Measurements from ENCODE around the gene MSI2.

MSI2 gene

DNA sequence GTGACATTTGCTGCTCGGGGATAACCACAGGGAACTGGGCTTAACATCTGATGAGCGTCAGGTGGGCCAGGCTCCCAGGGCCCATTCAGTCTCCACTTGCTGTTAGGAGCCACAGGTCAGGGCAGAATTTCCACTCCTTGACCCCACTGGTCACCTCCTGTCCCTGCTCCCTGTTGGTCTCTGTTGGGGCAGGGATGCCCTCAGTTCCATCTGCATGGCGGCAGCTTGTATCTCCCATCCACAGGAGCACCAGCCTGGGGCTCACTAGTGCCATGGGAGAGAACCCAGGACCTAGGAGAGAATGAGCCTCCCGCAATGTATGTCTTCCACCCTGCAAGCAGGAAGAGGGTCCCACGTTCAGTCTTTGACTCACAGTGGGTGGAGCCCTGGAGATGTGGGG lies 276.6 kb downstream of the MSI2 start:
- Histone ChIP-seq H3K9me3 (ENCODE audit: control insufficient read depth, insufficient read depth, low read length) (no peaks in the 10 kb centered on the region), H3K4me1 (ENCODE audit: control insufficient read depth, insufficient read depth, low read length) (peaks cover 5% of the 10 kb centered on the region), H3K36me3 (ENCODE audit: control insufficient read depth, insufficient read depth, low read length) (no peaks in the 10 kb centered on the region; the same call in 1 of the 2 replicates), H3K4me3 (ENCODE audit: low read length) (no peak overlapping the region), H3K27me3 (ENCODE audit: control insufficient read depth, insufficient read depth, low read length) (no peaks in the 10 kb centered on the region), H3K27ac (ENCODE audit: low read length) (no peak overlapping the region)
- no peak for DNase-seq (ENCODE audit: low read depth, low spot score)
- no CpG with 5 or more reads among the region's 5 CpGs for WGBS (ENCODE audit: insufficient coverage, insufficient read length)

DNA sequence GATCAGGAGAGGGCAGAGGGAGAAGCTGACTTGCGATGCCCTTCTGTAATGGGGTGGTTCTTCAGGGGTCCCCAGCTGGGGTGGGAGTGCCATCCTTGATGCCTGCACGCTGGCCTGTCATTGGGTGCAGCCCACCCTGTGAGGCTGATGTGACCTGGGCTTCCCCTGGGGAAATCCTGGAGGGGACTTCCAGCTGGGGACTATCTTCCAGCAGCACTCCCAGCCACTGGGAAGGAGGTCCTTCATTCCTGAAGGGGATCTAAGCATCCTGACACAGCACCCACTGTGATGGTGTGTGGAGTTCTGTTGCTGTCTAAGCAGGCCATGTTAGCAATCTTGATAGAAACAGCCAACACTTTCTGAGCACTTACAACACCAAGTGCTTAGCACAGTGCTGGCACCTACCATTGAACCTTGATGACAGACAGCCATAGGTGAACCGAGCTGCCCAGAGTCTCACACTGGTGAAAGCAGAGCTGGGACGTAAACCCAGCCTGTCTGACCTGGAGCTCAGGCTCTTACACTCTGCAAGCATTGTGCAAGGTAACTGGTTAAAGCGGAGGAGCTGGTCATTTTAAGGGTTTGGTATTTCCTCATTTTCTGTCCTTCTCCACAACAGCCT lies 277.5 kb downstream of the MSI2 start:
- Histone ChIP-seq H3K9me3 (ENCODE audit: control insufficient read depth, insufficient read depth, low read length) (no peaks in the 10 kb centered on the region), H3K4me1 (ENCODE audit: control insufficient read depth, insufficient read depth, low read length) (peaks cover 6% of the 10 kb centered on the region), H3K36me3 (ENCODE audit: control insufficient read depth, insufficient read depth, low read length) (no peaks in the 10 kb centered on the region; the same call in 1 of the 2 replicates), H3K27me3 (ENCODE audit: control insufficient read depth, insufficient read depth, low read length) (no peaks in the 10 kb centered on the region), H3K27ac (ENCODE audit: low read length) (no peak overlapping the region), H3K4me3 (ENCODE audit: low read length) (no peak overlapping the region)
- no CpG with 5 or more reads among the region's 5 CpGs for WGBS (ENCODE audit: insufficient coverage, insufficient read length)
- DNase-seq (ENCODE audit: low read depth, low spot score) = no peak

DNA sequence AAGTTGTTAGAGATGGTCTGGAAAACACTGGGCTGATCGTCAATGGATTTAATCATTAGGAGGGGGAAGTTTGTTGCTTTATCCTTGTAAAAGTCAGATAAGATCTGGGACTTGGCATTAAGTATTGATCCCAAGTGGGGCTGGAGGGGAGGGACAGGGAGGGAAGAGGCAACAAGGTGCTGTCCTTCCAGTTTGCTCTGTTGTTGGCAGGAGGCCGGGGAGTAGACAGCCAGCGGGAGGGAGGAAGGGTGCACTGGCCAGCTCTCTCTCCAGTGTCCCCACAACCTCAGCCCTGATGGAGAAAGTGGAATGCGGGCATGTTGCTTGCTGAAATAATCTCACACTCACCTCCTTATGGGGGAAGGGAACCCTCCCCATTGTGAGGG lies 278.5 kb downstream of the MSI2 start:
- Histone ChIP-seq H3K4me3 (ENCODE audit: low read length) (no peak overlapping the region), H3K27me3 (ENCODE audit: control insufficient read depth, insufficient read depth, low read length) (no peaks in the 10 kb centered on the region), H3K9me3 (ENCODE audit: control insufficient read depth, insufficient read depth, low read length) (no peaks in the 10 kb centered on the region; the same call in 1 of the 2 replicates), H3K27ac (ENCODE audit: low read length) (no peak overlapping the region), H3K4me1 (ENCODE audit: control insufficient read depth, insufficient read depth, low read length) (peaks cover 5% of the 10 kb centered on the region), H3K36me3 (ENCODE audit: control insufficient read depth, insufficient read depth, low read length) (no peaks in the 10 kb centered on the region; the same call in 1 of the 2 replicates)
- no peak for DNase-seq (ENCODE audit: low read depth, low spot score)
- WGBS (ENCODE audit: insufficient coverage, insufficient read length) = no CpG with 5 or more reads among the region's 4 CpGs

DNA sequence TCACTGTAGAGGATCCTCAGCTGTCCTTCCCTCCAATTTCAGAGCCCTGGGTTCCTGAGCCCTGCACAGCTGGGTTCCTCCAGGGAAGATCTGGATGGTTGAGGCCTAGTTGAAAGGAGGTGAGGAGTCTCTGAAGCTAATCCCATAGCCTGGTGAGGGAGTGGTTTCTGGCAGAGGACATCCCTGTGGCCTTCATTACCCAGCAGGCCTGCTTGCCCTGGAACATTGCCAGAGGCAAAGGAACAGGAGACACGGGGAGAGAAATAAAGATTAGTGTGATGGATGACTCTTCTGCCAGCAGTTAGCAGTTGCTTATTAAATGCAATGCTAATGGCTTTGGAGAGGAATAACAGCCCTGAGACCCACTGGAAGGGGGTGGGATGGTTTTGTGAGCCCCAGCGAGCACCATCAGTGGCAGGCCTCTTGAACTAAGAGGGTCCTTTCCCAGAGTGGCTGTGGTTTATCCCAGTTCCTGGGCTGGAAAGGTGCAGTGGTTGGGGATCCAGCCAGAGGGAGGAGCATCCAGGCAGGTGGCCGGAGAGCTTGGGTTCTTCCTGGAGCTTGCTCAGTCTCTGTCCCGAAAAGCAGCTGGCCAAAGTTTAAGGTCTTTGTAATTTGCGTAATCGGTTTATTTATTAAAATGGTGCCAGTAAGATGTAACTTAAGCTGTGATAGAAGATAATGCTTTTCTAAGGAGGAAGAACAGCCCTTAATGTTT lies 279.1 kb downstream of the MSI2 start:
- 100% methylated on average over 1 of the region's 6 CpGs for WGBS (ENCODE audit: insufficient coverage, insufficient read length)
- Histone ChIP-seq H3K36me3 (ENCODE audit: control insufficient read depth, insufficient read depth, low read length) (no peaks in the 10 kb centered on the region; the same call in 1 of the 2 replicates), H3K4me1 (ENCODE audit: control insufficient read depth, insufficient read depth, low read length) (peaks cover 5% of the 10 kb centered on the region), H3K27me3 (ENCODE audit: control insufficient read depth, insufficient read depth, low read length) (no peaks in the 10 kb centered on the region), H3K4me3 (ENCODE audit: low read length) (no peak overlapping the region), H3K9me3 (ENCODE audit: control insufficient read depth, insufficient read depth, low read length) (no peaks in the 10 kb centered on the region; the same call in 1 of the 2 replicates), H3K27ac (ENCODE audit: low read length) (no peak overlapping the region)
- DNase-seq (ENCODE audit: low read depth, low spot score) = no peak

DNA sequence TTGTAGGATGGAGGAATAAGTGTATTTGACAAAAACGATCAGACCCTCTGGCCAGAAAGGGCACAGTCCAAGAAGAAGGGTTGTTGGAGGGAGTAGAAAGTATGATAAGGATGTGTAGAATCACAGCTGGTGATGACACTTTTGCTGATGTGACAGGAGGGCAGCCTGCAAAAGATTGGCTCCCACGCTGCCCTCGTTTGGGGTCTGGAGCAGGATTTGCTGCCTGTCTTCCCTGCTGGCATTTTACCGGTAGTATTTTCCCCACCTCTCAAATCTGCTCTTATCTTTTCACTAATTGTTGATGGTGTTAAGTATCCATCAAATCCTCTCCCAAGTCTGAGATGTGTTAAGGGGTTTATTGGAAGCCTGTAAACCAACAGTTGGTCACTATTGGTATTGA lies 280.0 kb downstream of the MSI2 start:
- H3K4me3 ChIP-seq (ENCODE audit: low read length) = no peak overlapping the region
- peaks cover 3% of the 10 kb centered on the region for H3K4me1 ChIP-seq (ENCODE audit: control insufficient read depth, insufficient read depth, low read length)
- no peaks in the 10 kb centered on the region; the same call in 1 of the 2 replicates for H3K36me3 ChIP-seq (ENCODE audit: control insufficient read depth, insufficient read depth, low read length)
- H3K27me3 ChIP-seq (ENCODE audit: control insufficient read depth, insufficient read depth, low read length) = no peaks in the 10 kb centered on the region
- H3K9me3 ChIP-seq (ENCODE audit: control insufficient read depth, insufficient read depth, low read length) = no peaks in the 10 kb centered on the region; the same call in 1 of the 2 replicates
- no CpG with 5 or more reads among the region's 4 CpGs for WGBS (ENCODE audit: insufficient coverage, insufficient read length)
- DNase-seq (ENCODE audit: low read depth, low spot score) = no peak
- H3K27ac ChIP-seq (ENCODE audit: low read length) = no peak overlapping the region

DNA sequence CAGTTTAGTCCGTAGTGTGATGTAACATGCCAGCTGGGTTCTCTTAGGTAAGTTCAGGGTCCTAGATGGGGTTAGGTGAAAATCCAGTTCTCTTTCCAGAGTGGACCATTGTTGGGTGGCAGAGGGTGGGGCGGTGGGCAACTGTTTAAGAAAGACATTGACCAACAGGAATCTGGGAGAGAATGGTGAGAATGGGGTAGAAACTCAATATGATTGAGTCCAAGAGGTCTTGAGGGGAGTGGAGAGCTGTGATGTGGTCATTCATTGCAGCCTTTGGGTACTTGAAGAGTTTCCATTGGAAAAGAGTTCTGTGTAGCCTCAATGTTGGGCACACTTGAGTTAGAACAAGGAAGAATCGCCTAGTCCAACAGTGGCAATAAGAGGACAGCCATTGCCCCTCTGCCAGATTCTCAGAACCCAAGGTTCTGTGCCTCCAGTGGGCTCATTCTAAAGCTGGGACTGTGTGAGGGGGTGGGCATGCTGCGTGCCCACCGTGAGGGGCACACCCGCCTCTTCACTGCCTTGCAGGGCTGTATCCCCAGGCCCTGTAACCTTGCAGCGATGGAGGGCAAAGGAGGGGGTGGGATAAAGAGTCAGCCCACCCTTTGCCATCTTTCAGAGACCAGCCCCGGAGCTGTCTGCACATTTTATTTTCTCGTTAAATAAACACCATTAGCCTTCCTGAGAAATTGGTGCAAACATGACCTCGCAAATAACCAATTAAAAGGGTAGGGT lies 280.6 kb downstream of the MSI2 start:
- Histone ChIP-seq H3K9me3 (ENCODE audit: control insufficient read depth, insufficient read depth, low read length) (no peaks in the 10 kb centered on the region; the same call in 1 of the 2 replicates), H3K36me3 (ENCODE audit: control insufficient read depth, insufficient read depth, low read length) (no peaks in the 10 kb centered on the region; the same call in 1 of the 2 replicates), H3K4me3 (ENCODE audit: low read length) (no peak overlapping the region), H3K4me1 (ENCODE audit: control insufficient read depth, insufficient read depth, low read length) (peaks cover 3% of the 10 kb centered on the region), H3K27ac (ENCODE audit: low read length) (no peak overlapping the region), H3K27me3 (ENCODE audit: control insufficient read depth, insufficient read depth, low read length) (no peaks in the 10 kb centered on the region)
- WGBS (ENCODE audit: insufficient coverage, insufficient read length) = no CpG with 5 or more reads among the region's 10 CpGs
- no peak for DNase-seq (ENCODE audit: low read depth, low spot score)

DNA sequence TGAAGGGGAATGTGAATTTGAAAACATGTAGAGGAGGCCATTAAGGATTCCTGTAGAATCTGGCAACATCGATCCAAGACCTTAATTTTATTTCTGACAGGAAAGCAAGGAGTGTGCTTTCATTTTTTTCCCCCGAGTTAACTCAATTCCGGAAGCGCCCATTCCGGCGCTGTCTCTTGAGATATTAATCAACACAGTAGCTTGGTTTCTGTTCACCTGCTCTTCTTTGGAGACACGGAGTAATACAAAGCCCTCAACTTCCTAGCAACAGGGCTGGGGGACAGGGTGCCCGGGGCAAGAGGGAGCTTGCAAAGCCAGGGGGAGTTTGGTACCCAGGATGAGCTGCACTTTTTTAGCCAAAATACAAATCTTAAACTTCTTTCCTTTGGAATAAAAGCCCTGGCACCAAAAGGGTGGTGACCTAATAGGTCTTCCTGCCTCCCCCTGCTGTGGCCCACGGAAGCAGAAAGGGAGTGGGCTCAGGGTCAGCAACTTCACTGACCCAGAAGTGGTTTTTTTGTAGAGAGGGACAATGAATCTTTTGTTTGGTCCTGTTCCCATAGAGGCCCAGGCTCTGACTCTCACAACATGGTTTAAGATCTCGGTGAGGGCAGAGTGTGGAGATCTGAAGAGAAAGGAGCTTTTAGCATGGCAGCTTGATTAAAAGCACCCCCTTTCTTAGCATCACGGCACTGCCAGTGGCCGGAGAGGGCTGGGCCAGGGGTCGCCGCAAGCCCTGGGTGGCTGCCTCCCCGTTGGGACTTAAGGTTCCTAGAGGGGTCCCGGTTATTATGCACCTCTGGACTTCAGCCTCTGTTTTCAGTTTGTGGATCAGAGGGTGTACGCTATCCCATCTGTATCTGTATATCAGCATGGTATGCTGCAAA lies 281.4 kb downstream of the MSI2 start:
- no peaks in the 10 kb centered on the region for H3K27me3 ChIP-seq (ENCODE audit: control insufficient read depth, insufficient read depth, low read length)
- H3K27ac ChIP-seq (ENCODE audit: low read length) = no peak overlapping the region
- H3K4me3 ChIP-seq (ENCODE audit: low read length) = no peak overlapping the region
- no CpG with 5 or more reads among the region's 17 CpGs for WGBS (ENCODE audit: insufficient coverage, insufficient read length)
- H3K9me3 ChIP-seq (ENCODE audit: control insufficient read depth, insufficient read depth, low read length) = no peaks in the 10 kb centered on the region; the same call in 1 of the 2 replicates
- no peaks in the 10 kb centered on the region for H3K36me3 ChIP-seq (ENCODE audit: control insufficient read depth, insufficient read depth, low read length)
- no peak for DNase-seq (ENCODE audit: low read depth, low spot score)
- H3K4me1 ChIP-seq (ENCODE audit: control insufficient read depth, insufficient read depth, low read length) = peaks cover 3% of the 10 kb centered on the region

DNA sequence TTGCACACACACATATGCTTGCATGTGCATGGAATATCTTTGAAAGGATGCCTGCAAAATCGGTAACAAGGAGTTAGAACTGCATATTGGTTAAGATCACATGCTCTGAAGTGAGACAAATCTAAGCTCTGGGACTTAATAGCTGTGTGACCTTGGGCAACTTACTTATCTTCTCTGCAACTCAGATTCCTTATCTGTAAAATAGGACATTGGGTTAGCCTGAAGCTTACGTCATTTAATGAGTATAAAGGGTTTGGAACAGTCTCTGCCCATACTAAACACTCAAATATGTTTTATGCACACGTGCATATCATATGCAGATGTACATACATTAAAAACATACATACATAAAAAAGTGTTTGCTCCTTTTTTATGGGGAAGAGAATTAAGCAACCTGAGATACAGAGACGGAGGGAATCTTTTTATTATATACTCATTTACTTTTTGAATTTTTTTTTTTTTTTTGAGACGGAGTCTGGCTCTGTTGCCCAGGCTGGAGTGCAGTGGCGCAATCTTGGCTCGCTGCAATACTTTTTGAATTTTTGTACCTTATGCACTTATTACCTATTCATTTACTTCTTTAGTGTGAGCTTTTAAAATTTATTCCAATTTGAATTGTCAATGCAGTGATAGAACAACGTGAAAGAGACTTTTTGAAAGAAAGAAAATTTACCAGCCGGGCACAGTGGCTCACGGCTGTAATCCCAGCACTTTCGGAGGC lies 282.6 kb downstream of the MSI2 start:
- no peaks in the 10 kb centered on the region for H3K27me3 ChIP-seq (ENCODE audit: control insufficient read depth, insufficient read depth, low read length)
- H3K9me3 ChIP-seq (ENCODE audit: control insufficient read depth, insufficient read depth, low read length) = no peaks in the 10 kb centered on the region; the same call in 1 of the 2 replicates
- no peak overlapping the region for H3K4me3 ChIP-seq (ENCODE audit: low read length)
- H3K36me3 ChIP-seq (ENCODE audit: control insufficient read depth, insufficient read depth, low read length) = no peaks in the 10 kb centered on the region
- no peak overlapping the region for H3K27ac ChIP-seq (ENCODE audit: low read length)
- peaks cover 3% of the 10 kb centered on the region for H3K4me1 ChIP-seq (ENCODE audit: control insufficient read depth, insufficient read depth, low read length)
- DNase-seq (ENCODE audit: low read depth, low spot score) = no peak
- no CpG with 5 or more reads among the region's 11 CpGs for WGBS (ENCODE audit: insufficient coverage, insufficient read length)

DNA sequence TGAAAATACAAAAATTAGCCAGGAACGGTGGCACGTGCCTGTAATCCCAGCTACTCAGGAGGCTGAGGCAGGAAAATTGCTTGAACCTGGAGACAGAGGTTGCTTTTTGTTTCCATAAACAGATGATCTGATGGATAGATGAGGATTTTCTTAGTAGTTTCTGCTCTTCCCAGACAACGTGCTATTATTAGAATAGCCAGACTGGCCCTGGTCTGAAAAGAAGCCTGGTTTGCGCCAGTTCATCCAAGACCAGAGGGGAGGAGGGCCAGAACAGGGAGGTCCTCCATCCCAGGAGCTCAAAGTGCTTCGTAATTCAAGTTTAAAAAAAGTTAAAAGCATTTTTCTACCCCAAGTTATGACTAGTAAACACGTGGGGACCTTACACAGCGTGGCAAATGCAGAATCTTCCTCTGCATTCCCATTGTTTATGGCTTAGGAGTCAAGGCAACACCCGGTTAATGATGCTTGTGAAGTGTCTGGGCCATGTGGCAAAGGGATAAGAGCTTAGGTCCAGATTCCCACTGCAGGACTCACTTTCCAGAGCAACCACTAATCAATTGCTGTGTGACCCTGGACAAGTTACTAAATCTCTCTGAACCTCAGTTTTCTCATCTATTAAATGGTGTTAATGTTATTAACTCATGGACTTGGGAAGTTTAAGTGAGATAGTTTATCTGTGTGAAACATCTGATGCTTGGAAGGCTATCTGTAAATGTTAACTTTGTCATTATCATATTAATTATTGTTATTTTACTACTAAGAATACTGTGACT lies 283.4 kb downstream of the MSI2 start:
- no peaks in the 10 kb centered on the region; the same call in 1 of the 2 replicates for H3K9me3 ChIP-seq (ENCODE audit: control insufficient read depth, insufficient read depth, low read length)
- no peak overlapping the region for H3K27ac ChIP-seq (ENCODE audit: low read length)
- H3K4me1 ChIP-seq (ENCODE audit: control insufficient read depth, insufficient read depth, low read length) = peaks cover 3% of the 10 kb centered on the region
- no peak overlapping the region for H3K4me3 ChIP-seq (ENCODE audit: low read length)
- H3K27me3 ChIP-seq (ENCODE audit: control insufficient read depth, insufficient read depth, low read length) = no peaks in the 10 kb centered on the region
- WGBS (ENCODE audit: insufficient coverage, insufficient read length) = no CpG with 5 or more reads among the region's 8 CpGs
- DNase-seq (ENCODE audit: low read depth, low spot score) = no peak
- H3K36me3 ChIP-seq (ENCODE audit: control insufficient read depth, insufficient read depth, low read length) = no peaks in the 10 kb centered on the region
